ENCODE measurements around the gene SOCS7. TPM values are rescaled to one million over a fixed set of nuclear protein-coding genes. Genes with fewer than 3 reads are reported as not detected.

The SOCS7 gene
- total and polyA plus RNA-seq, 2 experiments from 2014 or later = 2.7 to 15.9 TPM

- peaks cover 21% of the 10 kb centered on the region for H3K4me1 ChIP-seq (ENCODE audit: insufficient read depth)
- H4K20me1 ChIP-seq (ENCODE audit: insufficient read depth, poor library complexity, severe bottlenecking) = no peaks in the 10 kb centered on the region
- H3K4me2 ChIP-seq = no peak overlapping the region
- no peaks in the 10 kb centered on the region for H3K9me3 ChIP-seq (ENCODE audit: low read depth)
- H3K27ac ChIP-seq = no peak overlapping the region
- no peak overlapping the region for H3K4me3 ChIP-seq
- H3K79me2 ChIP-seq = no peaks in the 10 kb centered on the region
- peaks cover 4% of the 10 kb centered on the region for H3K27me3 ChIP-seq
- no peaks in the 10 kb centered on the region for H3K9me2 ChIP-seq (replicated peaks; ENCODE audit: insufficient read depth)
- DNase-seq (ENCODE audit: low spot score) = no peak
- H2AFZ ChIP-seq = no peak overlapping the region
- TF ChIP-seq CTCF (IDR thresholded peaks at IDR 0.05; ENCODE audit: poor library complexity) (no peak), EZH2 (IDR thresholded peaks at IDR 0.05; ENCODE audit: borderline replicate concordance) (no peak), EZH2phosphoT487 (IDR thresholded peaks at IDR 0.05; ENCODE audit: low read depth, severe bottlenecking, unreplicated experiment) (no peak)
- H3K36me3 ChIP-seq (replicated peaks; ENCODE audit: insufficient read depth, low read depth) = no peaks in the 10 kb centered on the region
These were observed 74.8 kb downstream of the SOCS7 start for GRCh38 chr17:38426441-38426840.

- peak overlapping the region; percentile 56 for H3K27ac ChIP-seq
- H4K20me1 ChIP-seq (ENCODE audit: insufficient read depth, poor library complexity, severe bottlenecking) = no peaks in the 10 kb centered on the region
- DNase-seq (ENCODE audit: low spot score) = no peak
- peak overlapping the region; percentile 68 for H2AFZ ChIP-seq
- H3K27me3 ChIP-seq = no peaks in the 10 kb centered on the region
- peak overlapping the region; percentile 99 for H3K4me2 ChIP-seq
- H3K9me2 ChIP-seq (replicated peaks; ENCODE audit: insufficient read depth) = no peaks in the 10 kb centered on the region
- 82% methylated on average over 7 of the region's 7 CpGs for WGBS (ENCODE audit: low lambda C conversion rate, missing lambda C conversion rate)
- no peak for TF ChIP-seq CTCF (IDR thresholded peaks at IDR 0.05; ENCODE audit: poor library complexity)
- no peak for TF ChIP-seq EZH2phosphoT487 (IDR thresholded peaks at IDR 0.05; ENCODE audit: low read depth, severe bottlenecking, unreplicated experiment)
- no peak for TF ChIP-seq EZH2 (IDR thresholded peaks at IDR 0.05; ENCODE audit: borderline replicate concordance)
- H3K4me3 ChIP-seq = peak overlapping the region; percentile 95
- no peaks in the 10 kb centered on the region for H3K9me3 ChIP-seq (ENCODE audit: low read depth)
- H3K36me3 ChIP-seq (replicated peaks; ENCODE audit: insufficient read depth, low read depth) = no peaks in the 10 kb centered on the region
- H3K4me1 ChIP-seq (ENCODE audit: insufficient read depth) = peaks cover 14% of the 10 kb centered on the region
- H3K79me2 ChIP-seq = no peaks in the 10 kb centered on the region
These were observed 75.7 kb downstream of the SOCS7 start for GRCh38 chr17:38427160-38427949.

- peaks cover 13% of the 10 kb centered on the region for H3K4me1 ChIP-seq (ENCODE audit: insufficient read depth)
- H3K27me3 ChIP-seq = no peaks in the 10 kb centered on the region
- H3K79me2 ChIP-seq = peaks cover 2% of the 10 kb centered on the region
- no peaks in the 10 kb centered on the region for H3K36me3 ChIP-seq (replicated peaks; ENCODE audit: insufficient read depth, low read depth)
- WGBS (ENCODE audit: low lambda C conversion rate, missing lambda C conversion rate) = 3% methylated on average over 11 of the region's 46 CpGs
- H3K4me2 ChIP-seq = peak within 1 kb of the TSS; percentile 99
- no peaks in the 10 kb centered on the region for H3K9me3 ChIP-seq (ENCODE audit: low read depth)
- H3K27ac ChIP-seq = peak within 1 kb of the TSS; percentile 56
- H3K9me2 ChIP-seq (replicated peaks; ENCODE audit: insufficient read depth) = no peaks in the 10 kb centered on the region
- peak; percentile 74 for DNase-seq (ENCODE audit: low spot score)
- TF ChIP-seq CTCF (IDR thresholded peaks at IDR 0.05; ENCODE audit: poor library complexity) (no peak), EZH2 (IDR thresholded peaks at IDR 0.05; ENCODE audit: borderline replicate concordance) (no peak), EZH2phosphoT487 (IDR thresholded peaks at IDR 0.05; ENCODE audit: low read depth, severe bottlenecking, unreplicated experiment) (no peak)
- H4K20me1 ChIP-seq (ENCODE audit: insufficient read depth, poor library complexity, severe bottlenecking) = no peaks in the 10 kb centered on the region
- peak within 1 kb of the TSS; percentile 95 for H3K4me3 ChIP-seq
- H2AFZ ChIP-seq = peak within 1 kb of the TSS; percentile 68
These were observed 76.5 kb downstream of the SOCS7 start, which contains the start of gene ARHGAP23 for GRCh38 chr17:38428112-38428642. Gene ARHGAP23, plus strand, starts transcription at chr17:38428464. Its CDS starts 22 bp downstream, at chr17:38428486.

All from hepatocyte (in vitro differentiated cells).